ENCODE measurements around the gene FAM90A26.
"Not testable (repeated sequence)": the region's sequence is repeated elsewhere in the genome, so short reads cannot be mapped to it uniquely, and the experiment has no call there.

- TF ChIP-seq, protein P1, sequence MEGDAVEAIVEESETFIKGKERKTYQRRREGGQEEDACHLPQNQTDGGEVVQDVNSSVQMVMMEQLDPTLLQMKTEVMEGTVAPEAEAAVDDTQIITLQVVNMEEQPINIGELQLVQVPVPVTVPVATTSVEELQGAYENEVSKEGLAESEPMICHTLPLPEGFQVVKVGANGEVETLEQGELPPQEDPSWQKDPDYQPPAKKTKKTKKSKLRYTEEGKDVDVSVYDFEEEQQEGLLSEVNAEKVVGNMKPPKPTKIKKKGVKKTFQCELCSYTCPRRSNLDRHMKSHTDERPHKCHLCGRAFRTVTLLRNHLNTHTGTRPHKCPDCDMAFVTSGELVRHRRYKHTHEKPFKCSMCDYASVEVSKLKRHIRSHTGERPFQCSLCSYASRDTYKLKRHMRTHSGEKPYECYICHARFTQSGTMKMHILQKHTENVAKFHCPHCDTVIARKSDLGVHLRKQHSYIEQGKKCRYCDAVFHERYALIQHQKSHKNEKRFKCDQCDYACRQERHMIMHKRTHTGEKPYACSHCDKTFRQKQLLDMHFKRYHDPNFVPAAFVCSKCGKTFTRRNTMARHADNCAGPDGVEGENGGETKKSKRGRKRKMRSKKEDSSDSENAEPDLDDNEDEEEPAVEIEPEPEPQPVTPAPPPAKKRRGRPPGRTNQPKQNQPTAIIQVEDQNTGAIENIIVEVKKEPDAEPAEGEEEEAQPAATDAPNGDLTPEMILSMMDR (conservative IDR thresholded peaks at IDR 0.05), result not testable (repeated sequence)
- TF ChIP-seq ZFX (IDR thresholded peaks at IDR 0.05), result peak; percentile 22; the same call in 1 of the 2 replicates
Observed at GRCh38 chr4:9153008-9153570, 17.1 kb upstream of the FAM90A26 start.
